IMR-90 (cell line): ENCODE measurements around the gene TSC22D3. TPM values are rescaled to one million over a fixed set of nuclear protein-coding genes. Genes with fewer than 3 reads are reported as not detected.
A peak's percentile ranks its signal among the peaks of the same experiment; 100 is the strongest.

ENCODE experiments used
- ATAC-seq: fragments of 200-7000 bp; cut with Tn5 transposase; 2 replicates; pipeline ENCODE4 v1.9.1; 2020; ENCODE audit warnings: low read depth, mild to moderate bottlenecking, moderate library complexity
- BruUV-seq: library from RNA; stranded (reverse); fragments of 400-500 nt; replicated peaks from 2 replicates; lab custom pipeline; 2021; lab: Mats Ljungman, UMichigan
- CTCF ChIA-PET: fragments of 300-600 bp; formaldehyde crosslinking; extraction: SDS; loops from one replicate; lab custom pipeline; 2021; ENCODE audit warnings: antibody characterized with exemption; lab: Yijun Ruan, JAX
- POLR2A ChIA-PET: fragments of 300-600 bp; sonication (Branson Sonifier 250); formaldehyde crosslinking; loops from one replicate; lab custom pipeline; 2022; ENCODE audit warnings: antibody characterized with exemption; ENCODE audit not compliant: unreplicated experiment; lab: Charles Lee
- DNase-seq: peaks from one replicate; pipeline ENCODE4 v3.0.0; 2013
- H2AFZ ChIP-seq: replicated peaks from 2 replicates; pipeline ENCODE3; 2013; ENCODE audit warnings: low read length, mild to moderate bottlenecking; ENCODE audit not compliant: poor library complexity
- H2AK5ac ChIP-seq: 2 replicates; pipeline ENCODE4 v1.6.1; 2013; ENCODE audit warnings: low read depth, low read length, inconsistent platforms
- H2AK9ac ChIP-seq: replicated peaks from 2 replicates; pipeline ENCODE3; 2013; ENCODE audit warnings: mild to moderate bottlenecking, low read depth, low read length, moderate library complexity; ENCODE audit not compliant: poor library complexity
- H2BK120ac ChIP-seq: 2 replicates; pipeline ENCODE4 v1.6.1; 2013; ENCODE audit warnings: low read depth, low read length, inconsistent platforms
- H2BK15ac ChIP-seq: 3 replicates; pipeline ENCODE4 v1.6.1; 2013; ENCODE audit warnings: low read depth, low read length, inconsistent platforms
- H2BK20ac ChIP-seq: 2 replicates; pipeline ENCODE4 v1.6.1; 2013; ENCODE audit warnings: low read depth, mild to moderate bottlenecking, inconsistent platforms, low read length, moderate library complexity
- H2BK5ac ChIP-seq: 2 replicates; pipeline ENCODE4 v1.6.1; 2013; ENCODE audit warnings: mild to moderate bottlenecking, low read depth, low read length, inconsistent platforms; ENCODE audit not compliant: poor library complexity, severe bottlenecking
- H3K14ac ChIP-seq: replicated peaks from 2 replicates; pipeline ENCODE4 v1.6.1; 2013; ENCODE audit warnings: low read depth, low read length, inconsistent platforms
- H3K18ac ChIP-seq: 2 replicates; pipeline ENCODE4 v1.6.1; 2013; ENCODE audit warnings: low read depth, low read length, control low read depth
- H3K23ac ChIP-seq: 2 replicates; pipeline ENCODE4 v1.6.1; 2013; ENCODE audit warnings: low read depth, low read length, inconsistent platforms
- H3K27ac ChIP-seq: 2 replicates; pipeline ENCODE4 v1.5.1; 2013; ENCODE audit warnings: mild to moderate bottlenecking, control low read depth, low read length; ENCODE audit not compliant: insufficient read depth
- H3K27me3 ChIP-seq: 2 replicates; pipeline ENCODE4 v1.6.1; 2013; ENCODE audit warnings: low read length; ENCODE audit not compliant: control insufficient read depth, insufficient read depth
- H3K36me3 ChIP-seq: 2 replicates; pipeline ENCODE4 v1.6.1; 2013; ENCODE audit warnings: low read length, mixed read lengths; ENCODE audit not compliant: control insufficient read depth, insufficient read depth
- H3K4ac ChIP-seq: 2 replicates; pipeline ENCODE4 v1.6.1; 2013; ENCODE audit warnings: low read depth, low read length, inconsistent platforms
- H3K4me1 ChIP-seq: 2 replicates; pipeline ENCODE4 v1.6.1; 2013; ENCODE audit warnings: low read length, mixed read lengths; ENCODE audit not compliant: control insufficient read depth, insufficient read depth
- H3K4me2 ChIP-seq: 2 replicates; pipeline ENCODE4 v1.6.1; 2013; ENCODE audit warnings: low read depth, mild to moderate bottlenecking, control low read depth, low read length, moderate library complexity
- H3K4me3 ChIP-seq: 2 replicates; pipeline ENCODE4 v1.5.1; 2013; ENCODE audit warnings: low read depth, mild to moderate bottlenecking, control low read depth, low read length, moderate library complexity; ENCODE audit not compliant: insufficient read depth
- H3K56ac ChIP-seq: 2 replicates; pipeline ENCODE4 v1.6.1; 2013; ENCODE audit warnings: low read length, inconsistent platforms; ENCODE audit not compliant: insufficient read depth; ENCODE audit errors: extremely low read depth
- H3K79me1 ChIP-seq, 2 experiments: 2 replicates each; pipeline ENCODE4 v1.6.1; 2013; ENCODE audit warnings: low read length in 2 of 2, inconsistent platforms in 1 of 2, low read depth in 1 of 2
- H3K9ac ChIP-seq: 2 replicates; pipeline ENCODE4 v1.6.1; 2013; ENCODE audit warnings: low read depth, low read length, control low read depth
- H3K9me1 ChIP-seq: 2 replicates; pipeline ENCODE4 v1.6.1; 2013; ENCODE audit warnings: low read length, inconsistent platforms; ENCODE audit not compliant: insufficient read depth
- H3K9me3 ChIP-seq: 2 replicates; pipeline ENCODE4 v1.6.1; 2013; ENCODE audit warnings: low read length; ENCODE audit not compliant: control insufficient read depth, insufficient read depth
- H4K20me1 ChIP-seq: 2 replicates; pipeline ENCODE4 v1.6.1; 2013; ENCODE audit warnings: low read length, inconsistent platforms; ENCODE audit not compliant: insufficient read depth
- H4K5ac ChIP-seq: 2 replicates; pipeline ENCODE4 v1.6.1; 2013; ENCODE audit warnings: mild to moderate bottlenecking, low read depth, low read length, control low read depth
- H4K8ac ChIP-seq, 2 experiments: 2 replicates each; pipeline ENCODE4 v1.6.1; 2013; ENCODE audit warnings: low read depth in 2 of 2, low read length in 2 of 2, control low read depth in 1 of 2, inconsistent platforms in 1 of 2
- H4K91ac ChIP-seq: 2 replicates; pipeline ENCODE4 v1.6.1; 2013; ENCODE audit warnings: low read depth, low read length, inconsistent platforms; ENCODE audit not compliant: insufficient read depth
- MAFK ChIP-seq: IDR thresholded peaks from 2 replicates; pipeline ENCODE4 v1.6.1; 2012; ENCODE audit warnings: low read depth, low read length, improper control_type of control experiment
- RCOR1 ChIP-seq: IDR thresholded peaks from 2 replicates; pipeline ENCODE4 v1.6.1; 2012; ENCODE audit warnings: mild to moderate bottlenecking, low read length, improper control_type of control experiment; ENCODE audit not compliant: insufficient replicate concordance
- WGBS, 2 experiments: methylation state at CpG; one replicate each; pipeline versions ENCODE4 v1.1.5 to v1.1.7; 2013; ENCODE audit warnings: missing lambda C conversion rate in 2 of 2; ENCODE audit not compliant: insufficient read length in 1 of 2; ENCODE audit errors: extremely low coverage in 2 of 2; 5-methylcytosine and 5-hydroxymethylcytosine counted together
- dilution Hi-C: fragments of 300-500 bp; cut with HindIII; formaldehyde crosslinking; loops from one replicate; pipeline ENCODE4 v1.14.3; 2018; ENCODE audit warnings: low sequenced_read_pairs; ENCODE audit not compliant: unreplicated experiment
- in situ Hi-C: fragments of 300-500 bp; cut with MboI; formaldehyde crosslinking; loops from 3 replicates; pipeline ENCODE4 v1.14.3; 2019; ENCODE audit warnings: low sequenced_read_pairs, inconsistent platforms, mixed read lengths
- intact Hi-C: fragments of 100-400 bp; cut with micrococcal nuclease; formaldehyde crosslinking; loops from 2 replicates; pipeline ENCODE4 v1.10.0; 2022
- polyA plus RNA-seq, 3 experiments: library from polyadenylated mRNA; depleted of rRNA; stranded (reverse); fragments of >200 nt; gene quantifications; 2 replicates each; pipeline ENCODE4 v1.2.3, GENCODE V29; 2012; ENCODE audit warnings: low replicate concordance in 1 of 3
- total RNA-seq: library from RNA; depleted of rRNA; stranded (reverse); fragments of >200 nt; gene quantifications from 2 replicates; pipeline ENCODE4 v1.2.3, GENCODE V29; 2012

Gene TSC22D3
- total and polyA plus RNA-seq, 2 of the 4 experiments (the other 2 are of a cell fraction) = 9.9 to 14.0 TPM

DNA sequence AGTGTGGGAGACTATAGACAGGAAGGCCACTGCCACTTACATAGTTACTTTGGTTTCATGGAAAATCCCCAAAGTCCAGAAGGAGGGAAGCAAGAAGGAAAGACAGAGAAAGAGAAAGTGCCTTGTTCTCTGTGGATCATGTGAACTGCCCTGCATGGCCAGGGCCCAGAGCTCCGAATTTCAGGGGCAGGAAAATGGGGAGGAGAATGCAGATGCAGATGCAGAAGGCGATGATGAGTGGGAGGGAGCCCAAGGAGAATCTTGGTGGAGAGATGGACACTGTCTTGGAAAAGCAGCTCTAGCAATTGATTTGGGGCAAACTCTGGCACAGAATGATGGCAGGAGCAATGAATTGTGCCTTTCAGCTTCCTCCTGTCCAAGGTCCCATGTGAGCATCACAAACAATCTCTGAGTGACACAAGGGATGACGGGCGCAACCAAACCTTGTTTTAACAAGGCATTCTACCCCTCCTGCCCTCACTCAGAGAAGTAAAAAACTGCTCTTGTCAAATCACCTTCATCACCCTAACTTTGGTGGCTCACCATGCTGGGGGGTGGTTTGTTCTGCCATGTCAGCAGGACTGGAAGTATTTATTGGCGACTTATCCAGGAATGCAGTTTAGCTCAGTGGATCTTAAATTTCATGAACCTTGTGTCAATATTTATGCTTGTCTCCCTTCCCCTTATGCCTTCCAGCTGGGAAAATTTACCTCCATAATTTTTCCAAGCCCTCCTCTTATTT, 53.5 kb downstream of the TSC22D3 start:
- peaks cover 5% of the 10 kb centered on the region for H3K9me1 ChIP-seq
- no peak overlapping the region for H3K4me3 ChIP-seq
- no peak overlapping the region for H3K56ac ChIP-seq
- ATAC-seq (no peak), DNase-seq (no peak)
- H3K9me3 ChIP-seq = no peaks in the 10 kb centered on the region
- H3K14ac ChIP-seq = no peak overlapping the region
- 20% methylated on average over 1 of the region's 5 CpGs; no CpG with 5 or more reads in 1 of the 2 experiments for WGBS, 2 experiments
- no peak overlapping the region for H4K91ac ChIP-seq
- no peak overlapping the region for H4K5ac ChIP-seq
- no peak overlapping the region for H3K23ac ChIP-seq
- no peak overlapping the region for H2AFZ ChIP-seq
- intact Hi-C loops (no loop called here), dilution Hi-C loops (no loop called here), in situ Hi-C loops (no loop called here)
- BruUV-seq = no TSS peak
- H2AK9ac ChIP-seq = peak overlapping the region; percentile 34
- no peak overlapping the region for H3K9ac ChIP-seq
- H2BK5ac ChIP-seq = no peak overlapping the region
- peak; percentile 30; the same call in 1 of the 2 replicates for TF ChIP-seq MAFK
- TF ChIP-seq RCOR1 = no peak
- H3K36me3 ChIP-seq = no peaks in the 10 kb centered on the region
- H3K4ac ChIP-seq = no peak overlapping the region
- H3K4me2 ChIP-seq = no peak overlapping the region
- no peaks in the 10 kb centered on the region for H4K20me1 ChIP-seq
- no peak overlapping the region for H3K27ac ChIP-seq
- no peak overlapping the region for H2AK5ac ChIP-seq
- peaks cover 26% of the 10 kb centered on the region for H3K27me3 ChIP-seq
- ChIA-PET POLR2A (no interaction called here), CTCF (interaction anchor here (1.2 kb wide), 1 partner anchor 184 kb away, joined by 4 read pairs; no protein-coding TSS in a partner anchor)
- no peak overlapping the region for H2BK15ac ChIP-seq
- peaks cover 2% of the 10 kb centered on the region; the same call in 1 of the 2 replicates for H3K4me1 ChIP-seq
- no peaks in the 10 kb centered on the region for H3K79me1 ChIP-seq
- H3K18ac ChIP-seq = no peak overlapping the region
- no peak overlapping the region for H2BK20ac ChIP-seq
- no peak overlapping the region for H2BK120ac ChIP-seq
- H4K8ac ChIP-seq = no peak overlapping the region
